GM12878 (cell line): ENCODE measurements around the gene ADGRA3.

Experiments used
- BRCA1 ChIP-seq: IDR thresholded peaks from 2 replicates; pipeline ENCODE4 v1.6.1; 2011; ENCODE audit warnings: low read depth, low read length, improper control_type of control experiment
- CREB1 ChIP-seq: IDR thresholded peaks from 2 replicates; pipeline ENCODE4 v1.6.1; 2012; ENCODE audit warnings: low read depth, mild to moderate bottlenecking, inconsistent platforms
- POLR2A ChIP-seq: IDR thresholded peaks from 2 replicates; pipeline ENCODE4 v1.6.1; 2011; ENCODE audit warnings: low read depth, mild to moderate bottlenecking, low read length
- POLR2AphosphoS5 ChIP-seq: IDR thresholded peaks from 2 replicates; pipeline ENCODE4 v1.6.1; 2011; ENCODE audit warnings: mild to moderate bottlenecking, low read length, inconsistent platforms
- SP1 ChIP-seq: IDR thresholded peaks from one replicate; pipeline ENCODE4 v1.6.1; 2011; ENCODE audit warnings: low read depth, low read length
- SREBF1 ChIP-seq: IDR thresholded peaks from 2 replicates; pipeline ENCODE4 v1.6.1; 2012; ENCODE audit warnings: mild to moderate bottlenecking, low read length
- TF ChIP-seq, protein P1 (sequence below): IDR thresholded peaks from 2 replicates; pipeline ENCODE4 v1.6.1; 2011; ENCODE audit warnings: low read depth, mild to moderate bottlenecking, low read length, moderate library complexity, borderline replicate concordance; ENCODE audit errors: extremely low read depth

DNA sequence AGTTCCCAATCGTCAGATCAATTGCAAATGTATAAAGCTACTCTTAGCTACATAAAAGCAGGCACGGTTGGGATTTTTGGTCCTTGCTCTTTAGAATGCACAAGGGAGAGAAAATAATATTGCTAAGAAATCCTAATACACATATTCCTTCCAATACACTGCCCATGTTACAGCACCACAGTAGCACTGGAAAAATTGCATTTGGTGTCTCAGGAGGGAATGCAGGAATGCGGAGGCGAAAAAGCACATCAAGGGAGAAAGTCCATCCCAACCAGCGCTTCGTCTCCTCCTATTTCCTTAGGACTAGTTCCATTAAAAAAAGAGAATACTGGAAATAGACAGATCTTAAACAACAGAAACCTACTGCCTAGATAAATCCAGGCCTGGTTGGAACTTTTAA is 23.9 kb downstream of the ADGRA3 start:
- TF ChIP-seq, protein P1, sequence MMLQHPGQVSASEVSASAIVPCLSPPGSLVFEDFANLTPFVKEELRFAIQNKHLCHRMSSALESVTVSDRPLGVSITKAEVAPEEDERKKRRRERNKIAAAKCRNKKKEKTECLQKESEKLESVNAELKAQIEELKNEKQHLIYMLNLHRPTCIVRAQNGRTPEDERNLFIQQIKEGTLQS = no peak
- TF ChIP-seq SREBF1 (no peak), SP1 (no peak), CREB1 (no peak), POLR2A (no peak), POLR2AphosphoS5 (no peak), BRCA1 (no peak)
